Ishikawa (cell line): ENCODE measurements around the gene TNFRSF8.

Source experiments
- CEBPB ChIP-seq: IDR thresholded peaks from 2 replicates; pipeline ENCODE4 v1.6.1; 2012
- CREB1 ChIP-seq: IDR thresholded peaks from 2 replicates; pipeline ENCODE4 v1.6.1; 2012; ENCODE audit warnings: low read depth
- EGR1 ChIP-seq: IDR thresholded peaks from 2 replicates; pipeline ENCODE4 v1.6.1; 2012
- EP300 ChIP-seq: IDR thresholded peaks from 2 replicates; pipeline ENCODE4 v1.6.1; 2012; ENCODE audit warnings: borderline replicate concordance
- FOXM1 ChIP-seq: IDR thresholded peaks from 2 replicates; pipeline ENCODE4 v1.6.1; 2012; ENCODE audit warnings: low read depth, borderline replicate concordance
- MAX ChIP-seq: IDR thresholded peaks from 2 replicates; pipeline ENCODE4 v1.6.1; 2012
- NFIC ChIP-seq: IDR thresholded peaks from 2 replicates; pipeline ENCODE4 v1.6.1; 2012
- RAD21 ChIP-seq: IDR thresholded peaks from 2 replicates; pipeline ENCODE4 v1.6.1; 2012; ENCODE audit warnings: low read depth
- REST ChIP-seq: IDR thresholded peaks from 2 replicates; pipeline ENCODE4 v1.6.1; 2012; ENCODE audit warnings: low read depth, mild to moderate bottlenecking
- TAF1 ChIP-seq: IDR thresholded peaks from 2 replicates; pipeline ENCODE4 v1.6.1; 2012; ENCODE audit warnings: low read depth, mild to moderate bottlenecking
- TCF12 ChIP-seq: IDR thresholded peaks from 2 replicates; pipeline ENCODE4 v1.6.1; 2012; ENCODE audit warnings: low read depth
- TEAD4 ChIP-seq: IDR thresholded peaks from 2 replicates; pipeline ENCODE4 v1.6.1; 2012
- USF1 ChIP-seq: IDR thresholded peaks from 2 replicates; pipeline ENCODE4 v1.6.1; 2012
- YY1 ChIP-seq: IDR thresholded peaks from 2 replicates; pipeline ENCODE4 v1.6.1; 2012; ENCODE audit warnings: low read depth
- ZBTB7A ChIP-seq: IDR thresholded peaks from 2 replicates; pipeline ENCODE4 v1.6.1; 2012; ENCODE audit warnings: low read depth

TNFRSF8 gene

GRCh38 chr1:12067900-12068821 lies 5.1 kb downstream of the TNFRSF8 start:
- no peak for TF ChIP-seq ZBTB7A
- no peak for TF ChIP-seq FOXM1
- TF ChIP-seq REST = no peak
- TF ChIP-seq MAX = no peak

GRCh38 chr1:12069623-12070244 lies 6.6 kb downstream of the TNFRSF8 start:
- TF ChIP-seq CEBPB (no peak), REST (no peak), TAF1 (no peak), FOXM1 (no peak), YY1 (no peak), CREB1 (no peak), NFIC (no peak), RAD21 (no peak), EGR1 (no peak), MAX (no peak), TCF12 (no peak), EP300 (no peak), USF1 (no peak), ZBTB7A (no peak), TEAD4 (no peak)

GRCh38 chr1:12071892-12072291 lies 8.8 kb downstream of the TNFRSF8 start:
- TF ChIP-seq RAD21 = no peak
- TF ChIP-seq TAF1 = no peak
- TF ChIP-seq TCF12 = no peak
- no peak for TF ChIP-seq EP300
- TF ChIP-seq EGR1 = no peak
- no peak for TF ChIP-seq USF1
- TF ChIP-seq CEBPB = no peak
- no peak for TF ChIP-seq REST
- TF ChIP-seq ZBTB7A = no peak
- TF ChIP-seq YY1 = no peak

- no peak for TF ChIP-seq RAD21
- no peak for TF ChIP-seq YY1
- no peak for TF ChIP-seq REST
- no peak for TF ChIP-seq CEBPB
- TF ChIP-seq NFIC = no peak
- TF ChIP-seq ZBTB7A = no peak
- TF ChIP-seq TCF12 = no peak
- TF ChIP-seq TAF1 = no peak
- TF ChIP-seq TEAD4 = no peak
- TF ChIP-seq CREB1 = no peak
- no peak for TF ChIP-seq USF1
- no peak for TF ChIP-seq FOXM1
Observed at GRCh38 chr1:12072741-12073140, 9.6 kb downstream of the TNFRSF8 start.
